ENCODE data around the gene CD247. TPM values are rescaled to one million over a fixed set of nuclear protein-coding genes. Genes with fewer than 3 reads are reported as not detected.

Gene CD247
- total and polyA plus RNA-seq, 2 of the 13 experiments (the other 11 are each of a cell fraction or from before 2014, with no cell fraction given), result 0.20 TPM; not detected in 1

DNA sequence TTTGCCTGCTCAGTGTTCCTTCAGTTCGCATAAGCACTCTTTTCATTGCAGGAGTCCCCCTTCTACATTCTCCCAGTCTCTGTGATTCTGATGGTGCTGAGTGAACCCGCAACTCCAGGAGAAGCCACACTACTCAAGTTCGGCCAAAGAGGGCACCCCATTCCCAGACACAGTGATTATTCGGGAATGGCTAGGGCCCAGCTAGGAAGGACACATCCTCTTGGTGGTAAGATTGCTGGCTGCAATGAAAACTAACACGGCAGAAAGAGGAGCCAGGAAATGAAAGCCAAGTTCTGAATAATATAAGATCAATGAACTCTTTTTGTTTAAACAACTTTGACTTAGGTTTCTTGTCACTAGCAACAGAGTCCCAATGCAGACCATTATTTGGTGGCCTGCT lies 20.3 kb upstream of the CD247 start:
- H3K9ac ChIP-seq (ENCODE audit: insufficient read depth, low read depth, low read length), result no peak overlapping the region
- no TSS peak for BruUV-seq (replicated peaks)
- H3K79me2 ChIP-seq (ENCODE audit: insufficient read depth, low read length), result no peaks in the 10 kb centered on the region
- H3K27ac ChIP-seq (ENCODE audit: extremely low read length, insufficient read depth, low read length), result no peak overlapping the region
- H3K27me3 ChIP-seq (ENCODE audit: control insufficient read depth in 1 of 2, insufficient read depth in 2 of 2, low read length in 2 of 2), result no peaks in the 10 kb centered on the region
- no peak for TF ChIP-seq PAWR (CRISPR knock-in tag; IDR thresholded peaks at IDR 0.05; ENCODE audit: borderline replicate concordance)
- TF ChIP-seq ZNF574 (CRISPR knock-in tag; IDR thresholded peaks at IDR 0.05), result peak; percentile 93
- ChIA-PET POLR2A (no interaction called here), CTCF (ENCODE audit: low intra/inter-chr PET ratio, low total read pairs) (no interaction called here)
- ATAC-seq, result peak; percentile 71
- H3K36me3 ChIP-seq (replicated peaks in 1 of 2; ENCODE audit: control insufficient read depth in 1 of 2, insufficient read depth in 2 of 2, low read length in 2 of 2), result no peaks in the 10 kb centered on the region
- no peak overlapping the region for H3K4me2 ChIP-seq (ENCODE audit: low read depth, low read length)
- no peak overlapping the region for H2AFZ ChIP-seq (ENCODE audit: low read length)
- H3K4me1 ChIP-seq (ENCODE audit: insufficient read depth, low read length), result peaks cover 27% of the 10 kb centered on the region
- in situ Hi-C loops (cut with HindIII; ENCODE audit: extremely low pct_ligation_motif_present, low pct_unique_long_range_greater_than_20kb) (loop anchor here (10.0 to 25.0 kb wide), 3 partner anchors 124 to 474 kb away; no protein-coding TSS in a partner anchor), intact Hi-C loops (cut with micrococcal nuclease; ENCODE audit: unreplicated experiment) (no loop called here)
- no peak overlapping the region for H3K4me3 ChIP-seq (replicated peaks in 1 of 3; ENCODE audit: insufficient read depth in 1 of 3, low read depth in 2 of 3, low read length in 3 of 3)
- H4K20me1 ChIP-seq (ENCODE audit: insufficient read depth, low read length), result no peaks in the 10 kb centered on the region
- 27% methylated on average over 5 of the region's 5 CpGs for WGBS (ENCODE audit: low lambda C conversion rate)
- no peak for DNase-seq (ENCODE audit: low spot score)
- H3K9me3 ChIP-seq (ENCODE audit: low read length), result no peaks in the 10 kb centered on the region
- peak; percentile 30 for FAIRE-seq

DNA sequence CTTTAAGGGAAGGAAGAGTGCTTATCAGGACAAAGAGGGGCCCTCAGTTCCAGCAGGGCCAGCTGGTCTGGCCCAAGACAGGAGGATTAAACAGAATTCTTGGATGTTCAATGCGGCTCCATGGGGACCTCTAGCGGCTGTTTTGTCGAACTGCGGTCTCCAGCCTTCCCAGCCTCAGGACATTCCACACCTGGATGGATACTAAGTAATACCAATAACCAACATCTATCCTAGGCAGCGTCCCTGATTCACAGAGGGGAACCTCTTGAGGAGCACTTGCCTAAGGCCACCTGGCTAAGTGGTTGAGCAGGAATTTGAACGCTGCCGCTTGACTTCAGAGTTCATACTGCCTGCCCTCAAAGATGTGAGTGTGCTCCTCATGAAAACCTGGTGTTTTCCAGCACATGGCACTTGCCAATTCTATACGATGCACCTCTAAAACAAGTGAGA lies 15.5 kb upstream of the CD247 start:
- Histone ChIP-seq H3K4me1 (ENCODE audit: insufficient read depth, low read length) (peaks cover 28% of the 10 kb centered on the region), H2AFZ (ENCODE audit: low read length) (no peak overlapping the region), H4K20me1 (ENCODE audit: insufficient read depth, low read length) (no peaks in the 10 kb centered on the region), H3K27me3 (ENCODE audit: control insufficient read depth in 1 of 2, insufficient read depth in 2 of 2, low read length in 2 of 2) (no peaks in the 10 kb centered on the region), H3K9me3 (ENCODE audit: low read length) (no peaks in the 10 kb centered on the region), H3K9ac (ENCODE audit: insufficient read depth, low read depth, low read length) (no peak overlapping the region), H3K4me2 (ENCODE audit: low read depth, low read length) (no peak overlapping the region), H3K79me2 (ENCODE audit: insufficient read depth, low read length) (no peaks in the 10 kb centered on the region), H3K36me3 (replicated peaks in 1 of 2; ENCODE audit: control insufficient read depth in 1 of 2, insufficient read depth in 2 of 2, low read length in 2 of 2) (no peaks in the 10 kb centered on the region), H3K27ac (ENCODE audit: extremely low read length, insufficient read depth, low read length) (no peak overlapping the region), H3K4me3 (replicated peaks in 1 of 3; ENCODE audit: insufficient read depth in 1 of 3, low read depth in 2 of 3, low read length in 3 of 3) (no peak overlapping the region)
- in situ Hi-C loops (cut with HindIII; ENCODE audit: extremely low pct_ligation_motif_present, low pct_unique_long_range_greater_than_20kb), result loop anchor here (10.0 to 25.0 kb wide), 3 partner anchors 119 to 469 kb away; no protein-coding TSS in a partner anchor
- peak; percentile 54 for DNase-seq (ENCODE audit: low spot score)
- no TSS peak for BruUV-seq (replicated peaks)
- peak; percentile 76 for FAIRE-seq
- ATAC-seq, result peak; percentile 83
- CTCF ChIA-PET (ENCODE audit: low intra/inter-chr PET ratio, low total read pairs), result interaction anchor here (1.0 to 2.8 kb wide), 3 partner anchors 132 to 467 kb away, joined by 4 to 15 read pairs (median 13); no protein-coding TSS in a partner anchor
- 0% methylated on average over 7 of the region's 8 CpGs for WGBS (ENCODE audit: low lambda C conversion rate)
- intact Hi-C loops (cut with micrococcal nuclease; ENCODE audit: unreplicated experiment), result loop anchor here (1.0 to 5.0 kb wide), 4 partner anchors 91 to 468 kb away; no protein-coding TSS in a partner anchor
- POLR2A ChIA-PET, result interaction anchor here (2.7 kb wide), 1 partner anchor 20 kb away, joined by 9 read pairs; the partner anchor contains the start of gene CREG1
- TF ChIP-seq SOX13 (IDR thresholded peaks at IDR 0.05) (no peak), SOX13 (CRISPR knock-in tag; conservative IDR thresholded peaks at IDR 0.05 in 1 of 2, IDR thresholded peaks at IDR 0.05 in 1 of 2) (peak in 1 of 2 experiments; percentile 27; a peak in 1 of 4 replicates), TFAP4 (IDR thresholded peaks at IDR 0.05; ENCODE audit: borderline replicate concordance, low read depth) (peak; percentile 52; the same call in 1 of the 2 replicates), ZNF605 (CRISPR knock-in tag; IDR thresholded peaks at IDR 0.05) (0 out of 2 replicates have a peak, but pooled peaks have one; percentile 46), SMC3 (IDR thresholded peaks at IDR 0.05; ENCODE audit: low read length) (peak; percentile 79), RAD21 (CRISPR knock-in tag; IDR thresholded peaks at IDR 0.05) (peak; percentile 72), ATM (IDR thresholded peaks at IDR 0.05; ENCODE audit: borderline replicate concordance) (no peak), XRCC5 (optimal IDR thresholded peaks at IDR 0.05; ENCODE audit: low read length) (peak; percentile 25), ZNF24 (IDR thresholded peaks at IDR 0.05) (no peak)
- TF ChIP-seq, protein P1, sequence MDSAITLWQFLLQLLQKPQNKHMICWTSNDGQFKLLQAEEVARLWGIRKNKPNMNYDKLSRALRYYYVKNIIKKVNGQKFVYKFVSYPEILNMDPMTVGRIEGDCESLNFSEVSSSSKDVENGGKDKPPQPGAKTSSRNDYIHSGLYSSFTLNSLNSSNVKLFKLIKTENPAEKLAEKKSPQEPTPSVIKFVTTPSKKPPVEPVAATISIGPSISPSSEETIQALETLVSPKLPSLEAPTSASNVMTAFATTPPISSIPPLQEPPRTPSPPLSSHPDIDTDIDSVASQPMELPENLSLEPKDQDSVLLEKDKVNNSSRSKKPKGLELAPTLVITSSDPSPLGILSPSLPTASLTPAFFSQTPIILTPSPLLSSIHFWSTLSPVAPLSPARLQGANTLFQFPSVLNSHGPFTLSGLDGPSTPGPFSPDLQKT (CRISPR knock-in tag; IDR thresholded peaks at IDR 0.05; ENCODE audit: borderline replicate concordance), result no peak
